Measurements from ENCODE around the gene IFNK.

The IFNK gene

DNA sequence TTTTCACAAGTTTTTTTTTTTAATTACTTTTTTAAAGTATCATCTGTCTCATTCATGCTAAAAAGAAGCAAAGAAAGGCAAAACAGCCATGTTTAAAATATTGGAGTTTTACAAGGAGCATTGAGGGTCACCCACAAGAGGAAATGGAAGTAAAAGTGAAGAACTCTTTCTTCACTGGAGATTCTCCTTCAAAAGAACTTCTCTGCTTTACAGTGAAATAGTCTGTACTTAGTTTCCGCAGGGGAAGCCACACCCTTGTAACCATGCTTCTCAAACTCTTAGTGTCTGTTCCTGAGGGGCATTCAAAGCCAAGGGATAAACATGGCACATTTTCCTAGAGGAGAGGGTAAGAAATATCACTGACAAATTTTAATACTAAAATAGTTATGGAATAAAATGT lies 40.6 kb downstream of the IFNK start:
- no peaks in the 10 kb centered on the region for H3K27me3 ChIP-seq (ENCODE audit: control insufficient read depth, low read length)
- peak overlapping the region; percentile 56 for H3K4me3 ChIP-seq (ENCODE audit: low read length)
- TF ChIP-seq EZH2phosphoT487 (IDR thresholded peaks at IDR 0.05; ENCODE audit: borderline replicate concordance, low read length): no peak
- TF ChIP-seq, protein P1, sequence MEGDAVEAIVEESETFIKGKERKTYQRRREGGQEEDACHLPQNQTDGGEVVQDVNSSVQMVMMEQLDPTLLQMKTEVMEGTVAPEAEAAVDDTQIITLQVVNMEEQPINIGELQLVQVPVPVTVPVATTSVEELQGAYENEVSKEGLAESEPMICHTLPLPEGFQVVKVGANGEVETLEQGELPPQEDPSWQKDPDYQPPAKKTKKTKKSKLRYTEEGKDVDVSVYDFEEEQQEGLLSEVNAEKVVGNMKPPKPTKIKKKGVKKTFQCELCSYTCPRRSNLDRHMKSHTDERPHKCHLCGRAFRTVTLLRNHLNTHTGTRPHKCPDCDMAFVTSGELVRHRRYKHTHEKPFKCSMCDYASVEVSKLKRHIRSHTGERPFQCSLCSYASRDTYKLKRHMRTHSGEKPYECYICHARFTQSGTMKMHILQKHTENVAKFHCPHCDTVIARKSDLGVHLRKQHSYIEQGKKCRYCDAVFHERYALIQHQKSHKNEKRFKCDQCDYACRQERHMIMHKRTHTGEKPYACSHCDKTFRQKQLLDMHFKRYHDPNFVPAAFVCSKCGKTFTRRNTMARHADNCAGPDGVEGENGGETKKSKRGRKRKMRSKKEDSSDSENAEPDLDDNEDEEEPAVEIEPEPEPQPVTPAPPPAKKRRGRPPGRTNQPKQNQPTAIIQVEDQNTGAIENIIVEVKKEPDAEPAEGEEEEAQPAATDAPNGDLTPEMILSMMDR (IDR thresholded peaks at IDR 0.05; ENCODE audit: low read depth, low read length, poor library complexity, severe bottlenecking): no peak
- H3K9me2 ChIP-seq (replicated peaks; ENCODE audit: control insufficient read depth, low read length): no peaks in the 10 kb centered on the region
- no peaks in the 10 kb centered on the region for H4K20me1 ChIP-seq (ENCODE audit: control insufficient read depth, insufficient read depth, low read depth, low read length)
- H3K27ac ChIP-seq (ENCODE audit: low read depth, low read length): peak overlapping the region; percentile 65
- H3K36me3 ChIP-seq (ENCODE audit: control insufficient read depth, low read length): peaks cover 53% of the 10 kb centered on the region
- no peaks in the 10 kb centered on the region for H3K9me3 ChIP-seq (ENCODE audit: control insufficient read depth, insufficient read depth, low read length)
- H3K4me2 ChIP-seq (ENCODE audit: low read length): peak overlapping the region; percentile 80
- peaks cover 12% of the 10 kb centered on the region; the same call in 1 of the 2 replicates for H3F3A ChIP-seq (ENCODE audit: control insufficient read depth, insufficient read depth)
- H3K4me1 ChIP-seq (ENCODE audit: control insufficient read depth, low read length): peaks cover 44% of the 10 kb centered on the region
- peaks cover 39% of the 10 kb centered on the region for H3K79me2 ChIP-seq (ENCODE audit: control insufficient read depth, low read length)

DNA sequence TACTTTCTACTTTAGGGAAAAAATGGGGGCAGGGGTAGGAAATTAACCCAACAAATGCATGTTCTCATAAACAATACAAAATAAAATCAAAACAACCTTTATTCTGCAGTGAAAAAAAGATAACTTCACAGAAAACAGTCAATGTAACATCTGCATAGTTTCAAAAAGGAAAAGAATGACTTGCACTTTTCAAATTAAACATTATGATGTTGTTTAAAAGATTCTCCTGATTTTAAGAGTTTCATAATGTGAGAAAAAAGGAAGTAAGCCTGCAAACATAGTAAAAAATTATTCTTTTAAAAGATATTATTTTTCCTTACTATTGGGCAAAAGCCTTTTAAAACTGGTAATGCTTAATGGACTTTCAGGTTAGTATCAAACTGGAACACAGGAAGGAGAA lies 41.6 kb downstream of the IFNK start:
- TF ChIP-seq, protein P1 (IDR thresholded peaks at IDR 0.05; ENCODE audit: low read depth, low read length, poor library complexity, severe bottlenecking): no peak
- TF ChIP-seq EZH2phosphoT487 (IDR thresholded peaks at IDR 0.05; ENCODE audit: borderline replicate concordance, low read length): no peak
- Histone ChIP-seq H3K4me2 (ENCODE audit: low read length) (peak overlapping the region; percentile 80), H3K4me3 (ENCODE audit: low read length) (peak overlapping the region; percentile 56; the same call in 1 of the 2 replicates), H3K9me2 (replicated peaks; ENCODE audit: control insufficient read depth, low read length) (no peaks in the 10 kb centered on the region), H3K79me2 (ENCODE audit: control insufficient read depth, low read length) (peaks cover 49% of the 10 kb centered on the region), H4K20me1 (ENCODE audit: control insufficient read depth, insufficient read depth, low read depth, low read length) (no peaks in the 10 kb centered on the region), H3K27ac (ENCODE audit: low read depth, low read length) (peak overlapping the region; percentile 65), H3K4me1 (ENCODE audit: control insufficient read depth, low read length) (peaks cover 46% of the 10 kb centered on the region), H3F3A (ENCODE audit: control insufficient read depth, insufficient read depth) (peaks cover 12% of the 10 kb centered on the region; the same call in 1 of the 2 replicates), H3K9me3 (ENCODE audit: control insufficient read depth, insufficient read depth, low read length) (no peaks in the 10 kb centered on the region), H3K36me3 (ENCODE audit: control insufficient read depth, low read length) (peaks cover 46% of the 10 kb centered on the region), H3K27me3 (ENCODE audit: control insufficient read depth, low read length) (no peaks in the 10 kb centered on the region)

- Histone ChIP-seq H3K4me2 (ENCODE audit: low read length) (peak overlapping the region; percentile 80), H3K27me3 (ENCODE audit: control insufficient read depth, low read length) (no peaks in the 10 kb centered on the region), H3K4me3 (ENCODE audit: low read length) (no peak overlapping the region), H3K4me1 (ENCODE audit: control insufficient read depth, low read length) (peaks cover 46% of the 10 kb centered on the region), H3K9me2 (replicated peaks; ENCODE audit: control insufficient read depth, low read length) (no peaks in the 10 kb centered on the region), H4K20me1 (ENCODE audit: control insufficient read depth, insufficient read depth, low read depth, low read length) (no peaks in the 10 kb centered on the region), H3F3A (ENCODE audit: control insufficient read depth, insufficient read depth) (peaks cover 12% of the 10 kb centered on the region; the same call in 1 of the 2 replicates), H3K27ac (ENCODE audit: low read depth, low read length) (peak overlapping the region; percentile 65), H3K9me3 (ENCODE audit: control insufficient read depth, insufficient read depth, low read length) (no peaks in the 10 kb centered on the region), H3K36me3 (ENCODE audit: control insufficient read depth, low read length) (peaks cover 41% of the 10 kb centered on the region), H3K79me2 (ENCODE audit: control insufficient read depth, low read length) (peaks cover 53% of the 10 kb centered on the region)
- TF ChIP-seq, protein P1 (IDR thresholded peaks at IDR 0.05; ENCODE audit: low read depth, low read length, poor library complexity, severe bottlenecking): no peak
- no peak for TF ChIP-seq EZH2phosphoT487 (IDR thresholded peaks at IDR 0.05; ENCODE audit: borderline replicate concordance, low read length)
Observed at GRCh38 chr9:27566118-27566517, 42.0 kb downstream of the IFNK start.

Measured in DOHH2 (cell line).